Upper lobe of right lung (tissue), 1 donor: Measurements from ENCODE around the gene ADNP. TPM values are rescaled to one million over a fixed set of nuclear protein-coding genes. Genes with fewer than 3 reads are reported as not detected.

Experiments used
- ATAC-seq: fragments of 200-7000 bp; cut with Tn5 transposase; one replicate; pipeline ENCODE4 v1.9.1; 2020; ENCODE audit warnings: mild to moderate bottlenecking, moderate library complexity
- DNase-seq: peaks from one replicate; pipeline ENCODE4 v3.0.0-alpha.2; 2020
- H3K27ac ChIP-seq: fragments of 200-600 bp; one replicate; pipeline ENCODE4 v1.8.0; 2022
- H3K27me3 ChIP-seq: fragments of 200-600 bp; one replicate; pipeline ENCODE4 v1.8.0; 2022; ENCODE audit warnings: mild to moderate bottlenecking
- H3K36me3 ChIP-seq: fragments of 200-600 bp; one replicate; pipeline ENCODE4 v1.8.0; 2022
- H3K4me1 ChIP-seq: fragments of 200-600 bp; one replicate; pipeline ENCODE4 v1.8.0; 2022
- H3K4me3 ChIP-seq: fragments of 200-600 bp; one replicate; pipeline ENCODE4 v1.8.0; 2022; ENCODE audit warnings: mild to moderate bottlenecking
- H3K9me3 ChIP-seq: fragments of 200-600 bp; one replicate; pipeline ENCODE4 v1.8.0; 2022
- CTCF ChIP-seq: fragments of 200-600 bp; IDR thresholded peaks from one replicate; pipeline ENCODE4 v1.8.0; 2022; ENCODE audit warnings: antibody characterized with exemption
- intact Hi-C: fragments of 100-400 bp; cut with DNase I; formaldehyde crosslinking; loops from one replicate; pipeline ENCODE4 v1.11.0; 2022
- total RNA-seq: library from RNA; stranded (reverse); fragmentation: NEBNext Ultra II Directional; extraction: Animal tissue kit (Norgen Biotek cat#: 25700); gene quantifications from one replicate; pipeline ENCODE4 v1.2.1, GENCODE V29; 2021
- donor health status: DM: no; HTN: yes; CAD: no; lungs with severe emphysema.

The ADNP gene
- total RNA-seq, 1 donor from 2014 or later, result 54.1 TPM

- H3K4me1 ChIP-seq, result peaks cover 81% of the 10 kb centered on the region
- no peak for DNase-seq
- TF ChIP-seq CTCF, result no peak
- no peaks in the 10 kb centered on the region for H3K9me3 ChIP-seq
- H3K27me3 ChIP-seq, result no peaks in the 10 kb centered on the region
- no peak overlapping the region for H3K27ac ChIP-seq
- intact Hi-C loops, result no loop called here
- peaks cover 5% of the 10 kb centered on the region for H3K36me3 ChIP-seq
- ATAC-seq, result no peak
- H3K4me3 ChIP-seq, result no peak overlapping the region
Observed at GRCh38 chr20:50918403-50918802, 12.8 kb downstream of the ADNP start.

- TF ChIP-seq CTCF, result no peak
- H3K27me3 ChIP-seq, result no peaks in the 10 kb centered on the region
- no peaks in the 10 kb centered on the region for H3K9me3 ChIP-seq
- intact Hi-C loops, result no loop called here
- H3K4me3 ChIP-seq, result no peak overlapping the region
- ATAC-seq, result no peak
- no peak for DNase-seq
- H3K36me3 ChIP-seq, result no peaks in the 10 kb centered on the region
- H3K4me1 ChIP-seq, result peaks cover 73% of the 10 kb centered on the region
- H3K27ac ChIP-seq, result no peak overlapping the region
Observed at GRCh38 chr20:50916934-50917333, 14.3 kb downstream of the ADNP start.

GRCh38 chr20:50916257-50916656, 15.0 kb downstream of the ADNP start:
- ATAC-seq, result peak; percentile 59
- Histone ChIP-seq H3K4me1 (peaks cover 73% of the 10 kb centered on the region), H3K36me3 (no peaks in the 10 kb centered on the region), H3K27ac (no peak overlapping the region), H3K4me3 (no peak overlapping the region), H3K27me3 (no peaks in the 10 kb centered on the region), H3K9me3 (no peaks in the 10 kb centered on the region)
- DNase-seq, result no peak
- intact Hi-C loops, result no loop called here
- no peak for TF ChIP-seq CTCF

- H3K4me1 ChIP-seq, result peaks cover 68% of the 10 kb centered on the region
- no peak overlapping the region for H3K27ac ChIP-seq
Observed at GRCh38 chr20:50915424-50915823, 15.8 kb downstream of the ADNP start.

GRCh38 chr20:50913690-50914375, 17.4 kb downstream of the ADNP start:
- intact Hi-C loops, result no loop called here
- Histone ChIP-seq H3K4me3 (no peak overlapping the region), H3K36me3 (no peaks in the 10 kb centered on the region), H3K27ac (no peak overlapping the region), H3K9me3 (no peaks in the 10 kb centered on the region), H3K4me1 (peaks cover 55% of the 10 kb centered on the region), H3K27me3 (no peaks in the 10 kb centered on the region)
- ATAC-seq (no peak), DNase-seq (no peak)
- no peak for TF ChIP-seq CTCF

More at GRCh38 chr20:50915424-50915823, 15.8 kb downstream of the ADNP start:
- no peak for ATAC-seq
- intact Hi-C loops, result no loop called here
- no peaks in the 10 kb centered on the region for H3K36me3 ChIP-seq
- no peak for DNase-seq
- no peak for TF ChIP-seq CTCF
- H3K27me3 ChIP-seq, result no peaks in the 10 kb centered on the region
- H3K9me3 ChIP-seq, result no peaks in the 10 kb centered on the region
- no peak overlapping the region for H3K4me3 ChIP-seq

- Histone ChIP-seq H3K4me3 (no peak overlapping the region), H3K9me3 (no peaks in the 10 kb centered on the region), H3K4me1 (peaks cover 35% of the 10 kb centered on the region), H3K36me3 (no peaks in the 10 kb centered on the region), H3K27me3 (no peaks in the 10 kb centered on the region), H3K27ac (no peak overlapping the region)
- intact Hi-C loops, result no loop called here
- no peak for ATAC-seq
- no peak for TF ChIP-seq CTCF
- no peak for DNase-seq
Observed at GRCh38 chr20:50911716-50912115, 19.5 kb downstream of the ADNP start.
